Neuronal stem cell (in vitro differentiated cells): ENCODE data around the gene KCNIP4.
A peak's percentile ranks its signal among the peaks of the same experiment; 100 is the strongest.

ENCODE experiments used
- DNase-seq: peaks from one replicate; pipeline ENCODE4 v3.0.0-alpha.2; 2013; ENCODE audit warnings: low spot score
- H2AFZ ChIP-seq: one replicate; pipeline ENCODE4 v1.6.1; 2013; ENCODE audit warnings: mild to moderate bottlenecking, low read length, inconsistent platforms
- H2AK5ac ChIP-seq: 2 replicates; pipeline ENCODE4 v1.6.1; 2013; ENCODE audit warnings: low read depth, mild to moderate bottlenecking, inconsistent platforms, low read length, moderate library complexity, mixed read lengths
- H2BK120ac ChIP-seq: 2 replicates; pipeline ENCODE4 v1.6.1; 2013; ENCODE audit warnings: low read depth, mild to moderate bottlenecking, inconsistent platforms, low read length, moderate library complexity, mixed read lengths
- H2BK12ac ChIP-seq: one replicate; pipeline ENCODE4 v1.6.1; 2013; ENCODE audit warnings: low read length, inconsistent platforms
- H2BK15ac ChIP-seq: 2 replicates; pipeline ENCODE4 v1.6.1; 2013; ENCODE audit warnings: mild to moderate bottlenecking, low read length, inconsistent platforms, mixed read lengths
- H2BK5ac ChIP-seq: one replicate; pipeline ENCODE4 v1.6.1; 2013; ENCODE audit warnings: inconsistent platforms, mild to moderate bottlenecking, low read length, moderate library complexity
- H3K14ac ChIP-seq: one replicate; pipeline ENCODE4 v1.6.1; 2013; ENCODE audit warnings: low read length, inconsistent platforms
- H3K18ac ChIP-seq: 2 replicates; pipeline ENCODE4 v1.6.1; 2013; ENCODE audit warnings: low read length, inconsistent platforms
- H3K23ac ChIP-seq: 2 replicates; pipeline ENCODE4 v1.6.1; 2013; ENCODE audit warnings: low read depth, mild to moderate bottlenecking, mixed read lengths, low read length, inconsistent platforms; ENCODE audit not compliant: poor library complexity
- H3K27ac ChIP-seq: replicated peaks from 3 replicates; pipeline ENCODE4 v1.5.1; 2013; ENCODE audit warnings: low read length, inconsistent platforms
- H3K27me3 ChIP-seq, 3 experiments: 2 replicates each; pipeline ENCODE4 v1.6.1; 2013; ENCODE audit warnings: low read length in 3 of 3, mild to moderate bottlenecking in 2 of 3, inconsistent platforms in 1 of 3, low read depth in 1 of 3, mixed read lengths in 1 of 3, moderate library complexity in 1 of 3; ENCODE audit not compliant: control insufficient read depth in 3 of 3, insufficient read depth in 3 of 3
- H3K36me3 ChIP-seq, 2 donors: replicated peaks in 1 of 2; 2 replicates each; pipeline ENCODE4 v1.6.1; 2013; ENCODE audit warnings: low read length in 2 of 2; ENCODE audit not compliant: control insufficient read depth in 2 of 2, insufficient read depth in 2 of 2
- H3K4ac ChIP-seq: 2 replicates; pipeline ENCODE4 v1.6.1; 2013; ENCODE audit warnings: inconsistent platforms, mild to moderate bottlenecking, low read length, moderate library complexity
- H3K4me1 ChIP-seq, 2 donors: 1 replicate in 1 of 2; 2 replicates in 1 of 2; pipeline ENCODE4 v1.6.1; 2013; ENCODE audit warnings: low read length in 2 of 2, low read depth in 1 of 2; ENCODE audit not compliant: control insufficient read depth in 2 of 2, insufficient read depth in 1 of 2
- H3K4me2 ChIP-seq: one replicate; pipeline ENCODE4 v1.6.1; 2013; ENCODE audit warnings: mild to moderate bottlenecking, low read length, inconsistent platforms; ENCODE audit not compliant: insufficient read depth, poor library complexity, severe bottlenecking
- H3K4me3 ChIP-seq, 2 donors: 2 replicates each; pipeline ENCODE4 v1.5.1; 2013; ENCODE audit warnings: low read length in 2 of 2, mild to moderate bottlenecking in 2 of 2, inconsistent platforms in 1 of 2, moderate library complexity in 1 of 2
- H3K79me1 ChIP-seq: one replicate; pipeline ENCODE4 v1.6.1; 2013; ENCODE audit warnings: low read depth, mild to moderate bottlenecking, inconsistent platforms, low read length, moderate library complexity
- H3K9ac ChIP-seq: one replicate; pipeline ENCODE4 v1.6.1; 2013; ENCODE audit warnings: mild to moderate bottlenecking, low read depth, low read length, inconsistent platforms; ENCODE audit not compliant: poor library complexity
- H3K9me3 ChIP-seq, 2 donors: replicated peaks in 1 of 2; 2 replicates each; pipeline versions ENCODE3 to v1.6.1; 2013; ENCODE audit warnings: low read length in 2 of 2, mild to moderate bottlenecking in 2 of 2, inconsistent platforms in 1 of 2, low read depth in 1 of 2, mixed read lengths in 1 of 2, moderate library complexity in 1 of 2; ENCODE audit not compliant: control insufficient read depth in 2 of 2, insufficient read depth in 1 of 2
- H4K8ac ChIP-seq: one replicate; pipeline ENCODE4 v1.6.1; 2013; ENCODE audit warnings: low read depth, mild to moderate bottlenecking, inconsistent platforms, low read length, moderate library complexity
- H4K91ac ChIP-seq: one replicate; pipeline ENCODE4 v1.6.1; 2013; ENCODE audit warnings: low read length, low read depth, mild to moderate bottlenecking, inconsistent platforms; ENCODE audit not compliant: poor library complexity
- WGBS, 2 donors: extraction: QIAGEN DNeasy Blood & Tissue Kit; methylation state at CpG; one replicate each; pipeline ENCODE4 v1.1.7; 2013; ENCODE audit warnings: missing lambda C conversion rate in 2 of 2, mixed read lengths in 1 of 2; ENCODE audit not compliant: insufficient read length in 2 of 2, insufficient replicate concordance in 1 of 2; ENCODE audit errors: extremely low coverage in 2 of 2; 5-methylcytosine and 5-hydroxymethylcytosine counted together

The KCNIP4 gene

DNA sequence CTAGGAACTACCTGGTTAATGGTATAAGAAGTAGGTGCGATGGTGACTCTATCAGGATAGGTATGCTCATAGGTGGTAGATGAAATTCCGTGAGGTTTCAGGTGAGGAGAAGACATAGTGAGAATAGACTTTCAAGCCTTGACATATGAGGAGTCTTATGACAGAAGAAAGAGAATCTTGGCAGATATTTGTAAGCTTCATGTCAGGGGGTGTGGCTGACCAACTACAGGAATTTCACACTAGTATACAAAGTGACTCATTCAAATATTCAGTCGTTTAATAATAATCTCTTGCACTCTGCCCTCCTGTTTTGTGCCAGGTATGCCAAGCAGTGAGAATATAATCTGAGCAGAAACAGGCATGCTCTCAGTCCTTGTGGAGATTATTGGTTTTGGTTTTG is 1225.6 kb downstream of the KCNIP4 start:
- no peak overlapping the region for H2BK5ac ChIP-seq
- H4K91ac ChIP-seq, result no peak overlapping the region
- H2AK5ac ChIP-seq, result no peak overlapping the region
- no peak overlapping the region for H2BK15ac ChIP-seq
- no peak overlapping the region for H2BK120ac ChIP-seq
- no peak overlapping the region for H3K4me2 ChIP-seq
- H3K27ac ChIP-seq, result no peak overlapping the region
- H3K4me1 ChIP-seq, result peaks cover 0 to 4% of the 10 kb centered on the region in 2 donors
- peaks cover 6 to 24% of the 10 kb centered on the region in 2 donors for H3K9me3 ChIP-seq
- H3K27me3 ChIP-seq, result no peaks in the 10 kb centered on the region
- H4K8ac ChIP-seq, result no peak overlapping the region
- H3K23ac ChIP-seq, result no peak overlapping the region
- no peak overlapping the region for H3K4ac ChIP-seq
- no peak overlapping the region for H2AFZ ChIP-seq
- no peak overlapping the region for H3K9ac ChIP-seq
- DNase-seq, result no peak
- H3K79me1 ChIP-seq, result no peaks in the 10 kb centered on the region
- WGBS, 2 donors, result no CpG with 5 or more reads among the region's 3 CpGs
- H2BK12ac ChIP-seq, result no peak overlapping the region
- H3K14ac ChIP-seq, result no peak overlapping the region
- no peak overlapping the region for H3K18ac ChIP-seq
- no peak overlapping the region for H3K4me3 ChIP-seq
- H3K36me3 ChIP-seq, result peaks cover 19 to 75% of the 10 kb centered on the region in 2 donors

DNA sequence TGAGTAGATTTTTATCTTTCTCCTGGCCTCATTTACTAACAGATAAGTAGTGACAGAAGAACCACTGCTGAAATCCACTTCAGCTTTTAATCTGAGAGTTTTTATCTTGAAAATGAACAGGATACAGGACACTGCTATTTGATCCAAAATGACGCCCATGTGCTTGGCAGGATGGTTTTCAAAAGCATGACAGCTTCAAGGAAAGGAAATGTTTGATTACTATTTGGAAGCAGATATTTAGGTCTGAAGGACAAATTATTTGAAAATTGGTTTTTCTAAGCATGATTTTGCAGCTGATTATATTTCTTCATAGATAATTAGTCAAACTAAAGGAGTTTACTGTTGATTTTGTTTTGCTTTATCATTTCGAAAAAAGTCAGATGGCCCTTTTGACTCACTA is 1237.2 kb downstream of the KCNIP4 start:
- Histone ChIP-seq H2AFZ (no peak overlapping the region), H4K91ac (no peak overlapping the region), H3K27ac (no peak overlapping the region), H3K9ac (no peak overlapping the region), H3K4me2 (no peak overlapping the region), H3K4me1 (no peaks in the 10 kb centered on the region), H2BK15ac (no peak overlapping the region), H2BK120ac (no peak overlapping the region), H3K9me3 (peaks cover 0 to 8% of the 10 kb centered on the region in 2 donors), H2BK12ac (no peak overlapping the region), H3K36me3 (peaks cover 5 to 74% of the 10 kb centered on the region in 2 donors), H2AK5ac (no peak overlapping the region), H3K4ac (no peak overlapping the region), H3K4me3 (no peak overlapping the region), H2BK5ac (no peak overlapping the region), H3K27me3 (no peaks in the 10 kb centered on the region), H3K23ac (no peak overlapping the region), H3K14ac (no peak overlapping the region), H3K79me1 (no peaks in the 10 kb centered on the region), H4K8ac (no peak overlapping the region), H3K18ac (no peak overlapping the region)
- no peak for DNase-seq
- no CpG with 5 or more reads among the region's 2 CpGs for WGBS, 2 donors

DNA sequence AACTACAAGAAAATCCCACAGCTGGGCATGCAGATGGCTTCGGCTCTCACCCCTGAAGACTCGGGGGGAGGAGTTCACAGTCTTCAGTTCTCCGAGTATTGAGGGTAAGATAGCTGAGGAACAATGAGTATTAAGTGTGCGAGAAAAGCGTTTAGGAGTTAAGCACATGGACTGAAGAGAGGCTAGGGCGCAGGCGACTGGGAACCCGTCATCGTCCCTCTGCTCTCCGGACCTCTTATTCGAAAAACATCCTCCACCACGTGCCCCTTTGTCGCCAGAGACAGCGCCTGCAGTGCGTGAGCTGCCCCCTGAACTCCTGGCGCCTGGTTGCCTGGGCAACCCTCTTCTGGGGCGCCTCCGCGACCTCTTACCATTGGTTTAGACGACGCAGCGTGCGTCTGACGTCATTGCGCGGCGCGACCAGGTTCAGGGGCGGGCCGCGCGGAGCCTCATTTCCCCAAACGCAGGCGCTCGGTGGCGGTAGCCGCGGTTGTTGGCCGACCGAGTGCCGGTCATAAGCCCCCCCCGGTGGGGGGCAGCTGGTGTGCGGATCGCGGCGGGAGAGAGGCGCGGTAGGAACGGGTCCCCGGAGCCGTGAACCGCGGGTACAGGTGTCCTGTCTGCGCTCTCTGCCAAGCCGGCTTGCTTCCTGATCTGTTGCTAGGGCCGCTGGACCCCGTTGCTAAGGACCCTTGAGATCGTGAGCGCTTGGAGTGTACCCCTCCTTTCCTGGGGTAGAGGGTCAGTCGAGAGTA is 1248.4 kb downstream of the KCNIP4 start, which contains the start of gene PACRGL:
PACRGL (plus strand) TSS at position 452 of the 755 bp plus-strand sequence. CDS start 4,024 bp downstream, outside the sequence.
- WGBS, 2 donors, result no CpG with 5 or more reads among the region's 60 CpGs
- H3K79me1 ChIP-seq, result no peaks in the 10 kb centered on the region
- H3K4me1 ChIP-seq, result peaks cover 2 to 3% of the 10 kb centered on the region in 2 donors
- peak within 1 kb of the TSS; percentile 74 for H3K9ac ChIP-seq
- H2BK12ac ChIP-seq, result no peak within 1 kb of the TSS
- H3K23ac ChIP-seq, result peak within 1 kb of the TSS; percentile 39
- no peak within 1 kb of the TSS for H3K4ac ChIP-seq
- H2BK5ac ChIP-seq, result no peak within 1 kb of the TSS
- H4K91ac ChIP-seq, result no peak within 1 kb of the TSS
- peak; percentile 91 for DNase-seq
- no peaks in the 10 kb centered on the region for H3K27me3 ChIP-seq
- peaks cover 5 to 19% of the 10 kb centered on the region in 2 donors for H3K36me3 ChIP-seq
- no peak within 1 kb of the TSS for H4K8ac ChIP-seq
- H3K9me3 ChIP-seq, result no peaks in the 10 kb centered on the region
- peak within 1 kb of the TSS; percentile 41 for H3K14ac ChIP-seq
- H2AFZ ChIP-seq, result peak within 1 kb of the TSS; percentile 93
- H3K4me3 ChIP-seq, result peak within 1 kb of the TSS; percentile 66 to 99
- H2AK5ac ChIP-seq, result no peak within 1 kb of the TSS
- peak within 1 kb of the TSS; percentile 67 for H3K18ac ChIP-seq
- H2BK15ac ChIP-seq, result no peak within 1 kb of the TSS
- no peak within 1 kb of the TSS for H2BK120ac ChIP-seq
- H3K27ac ChIP-seq, result peak within 1 kb of the TSS; percentile 3
- H3K4me2 ChIP-seq, result peak within 1 kb of the TSS; percentile 50

DNA sequence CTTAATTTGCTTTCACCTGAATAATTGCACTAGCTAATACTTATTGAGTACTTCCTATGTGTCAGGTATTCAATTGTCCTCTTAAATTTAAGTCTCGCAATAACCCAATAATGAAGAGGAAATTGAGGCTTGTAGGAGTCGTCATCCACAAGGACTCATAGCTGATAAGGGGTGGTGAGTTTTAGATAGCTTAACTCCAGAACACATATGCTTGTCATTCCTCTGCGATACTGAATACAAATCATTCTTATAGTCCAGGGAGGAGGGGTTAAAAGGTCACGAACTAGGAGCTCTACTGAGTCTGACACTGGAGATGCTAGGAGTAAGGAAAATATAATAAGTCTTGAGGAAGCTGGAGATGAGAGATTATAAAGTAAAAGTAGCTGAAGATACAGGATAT is 1249.8 kb downstream of the KCNIP4 start:
- DNase-seq, result no peak
- Histone ChIP-seq H2BK15ac (no peak overlapping the region), H3K4me3 (no peak overlapping the region), H3K79me1 (no peaks in the 10 kb centered on the region), H3K23ac (no peak overlapping the region), H3K4me2 (no peak overlapping the region), H3K4me1 (peaks cover 2 to 3% of the 10 kb centered on the region in 2 donors), H3K4ac (no peak overlapping the region), H3K18ac (no peak overlapping the region), H3K27ac (no peak overlapping the region), H3K14ac (no peak overlapping the region), H3K9ac (no peak overlapping the region), H2BK12ac (no peak overlapping the region), H3K27me3 (no peaks in the 10 kb centered on the region), H4K8ac (no peak overlapping the region), H2BK120ac (no peak overlapping the region), H4K91ac (no peak overlapping the region), H2BK5ac (no peak overlapping the region), H3K9me3 (no peaks in the 10 kb centered on the region), H2AFZ (no peak overlapping the region), H2AK5ac (no peak overlapping the region), H3K36me3 (peaks cover 0 to 5% of the 10 kb centered on the region in 2 donors)
- no CpG with 5 or more reads among the region's 4 CpGs for WGBS, 2 donors
